Measurements from ENCODE around the gene SELENOM.
A peak's percentile ranks its signal among the peaks of the same experiment; 100 is the strongest.
"Not testable (repeated sequence)": the region's sequence is repeated elsewhere in the genome, so short reads cannot be mapped to it uniquely, and the experiment has no call there.

SELENOM gene

GRCh38 chr22:31130873-31131272, 23.5 kb upstream of the SELENOM start:
- no peak for DNase-seq

- DNase-seq, result no peak
Observed at GRCh38 chr22:31128156-31128555, 20.8 kb upstream of the SELENOM start.

- DNase-seq, result no peak
Observed at GRCh38 chr22:31127181-31127772, 19.9 kb upstream of the SELENOM start.

GRCh38 chr22:31126869-31127175, 19.5 kb upstream of the SELENOM start:
- DNase-seq, result no peak

- DNase-seq, result no peak
Observed at GRCh38 chr22:31126128-31126868, 18.9 kb upstream of the SELENOM start.

- no peak for DNase-seq
Observed at GRCh38 chr22:31125521-31126117, 18.3 kb upstream of the SELENOM start.

DNA sequence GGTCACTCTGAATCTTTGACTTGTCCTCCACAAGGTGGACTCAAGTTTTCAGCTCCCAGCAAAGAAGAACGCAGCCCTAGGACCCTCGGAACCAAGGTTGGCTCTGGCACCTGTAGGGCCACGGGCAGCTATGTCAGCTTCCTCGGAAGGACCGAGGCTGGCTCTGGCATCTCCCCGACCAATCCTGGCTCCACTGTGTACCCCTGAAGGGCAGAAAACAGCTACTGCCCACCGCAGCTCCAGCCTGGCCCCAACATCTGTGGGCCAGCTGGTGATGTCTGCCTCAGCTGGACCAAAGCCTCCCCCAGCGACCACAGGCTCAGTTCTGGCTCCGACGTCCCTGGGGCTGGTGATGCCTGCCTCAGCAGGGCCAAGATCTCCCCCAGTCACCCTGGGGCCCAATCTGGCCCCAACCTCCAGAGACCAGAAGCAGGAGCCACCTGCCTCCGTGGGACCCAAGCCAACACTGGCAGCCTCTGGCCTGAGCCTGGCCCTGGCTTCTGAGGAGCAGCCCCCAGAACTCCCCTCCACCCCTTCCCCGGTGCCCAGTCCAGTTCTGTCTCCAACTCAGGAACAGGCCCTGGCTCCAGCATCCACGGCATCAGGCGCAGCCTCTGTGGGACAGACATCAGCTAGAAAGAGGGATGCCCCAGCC, 17.6 kb upstream of the SELENOM start:
- DNase-seq, result no peak

DNA sequence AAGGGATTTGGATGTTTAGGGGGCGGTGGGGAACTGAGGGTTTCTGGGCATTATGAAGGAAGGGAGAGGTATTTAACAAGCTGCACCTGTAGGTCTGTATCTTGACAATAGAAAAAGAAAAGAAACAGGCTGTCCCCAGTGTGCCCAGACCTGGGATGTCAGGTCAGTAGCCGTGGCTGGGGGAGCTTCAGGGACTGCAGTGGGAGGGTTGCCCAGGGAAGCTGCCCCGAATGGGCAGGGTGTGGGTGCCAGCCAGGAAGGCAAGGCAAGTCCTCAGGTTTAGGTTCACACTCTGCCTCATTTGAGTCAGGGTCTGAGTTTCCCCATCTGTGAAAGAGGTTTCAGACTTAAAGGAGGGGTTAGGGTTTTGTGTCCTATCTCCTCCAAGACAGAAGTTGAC, 16.9 kb upstream of the SELENOM start:
- no peak for DNase-seq

GRCh38 chr22:31123292-31123602, 15.9 kb upstream of the SELENOM start:
- no peak for DNase-seq

DNA sequence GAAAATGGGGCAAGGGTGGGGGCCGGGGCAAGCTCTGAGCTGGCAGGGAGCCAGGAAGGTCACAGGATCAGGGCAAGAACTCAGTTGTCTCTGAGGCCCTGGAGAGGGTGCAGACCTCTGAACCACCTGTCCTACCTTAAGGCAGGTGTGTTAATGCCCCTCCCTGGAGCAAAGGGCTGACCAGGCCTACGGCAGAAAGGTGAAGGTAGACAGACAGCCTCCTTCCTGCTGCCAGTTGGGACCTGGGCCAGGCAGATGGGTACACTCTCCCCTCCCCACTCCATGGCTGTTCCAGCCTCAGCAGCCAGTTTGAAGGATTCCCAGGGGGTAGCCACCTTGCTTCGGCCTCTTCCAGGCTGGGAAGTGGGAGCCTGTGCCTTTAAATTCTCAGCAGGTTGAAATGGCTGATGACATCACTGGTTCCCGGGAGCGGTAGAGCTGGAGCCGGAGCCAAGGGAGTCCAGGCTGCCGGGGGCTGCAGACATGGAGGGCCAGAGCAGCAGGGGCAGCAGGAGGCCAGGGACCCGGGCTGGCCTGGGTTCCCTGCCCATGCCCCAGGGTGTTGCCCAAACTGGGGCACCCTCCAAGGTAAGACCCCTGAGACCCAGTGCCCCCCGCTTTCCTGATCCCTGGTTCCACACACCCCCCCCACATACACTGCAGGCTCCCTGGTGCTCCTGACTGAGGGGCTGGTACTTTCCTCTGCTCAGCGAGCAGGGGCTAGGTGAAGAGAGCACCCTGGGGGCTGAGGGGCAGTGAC, 15.3 kb upstream of the SELENOM start, which contains the start of gene INPP5J:
INPP5J (plus strand) TSS at position 435 of the 760 bp plus-strand sequence; CDS start at position 484, 49 bp downstream.
- DNase-seq, result peak; percentile 35

DNA sequence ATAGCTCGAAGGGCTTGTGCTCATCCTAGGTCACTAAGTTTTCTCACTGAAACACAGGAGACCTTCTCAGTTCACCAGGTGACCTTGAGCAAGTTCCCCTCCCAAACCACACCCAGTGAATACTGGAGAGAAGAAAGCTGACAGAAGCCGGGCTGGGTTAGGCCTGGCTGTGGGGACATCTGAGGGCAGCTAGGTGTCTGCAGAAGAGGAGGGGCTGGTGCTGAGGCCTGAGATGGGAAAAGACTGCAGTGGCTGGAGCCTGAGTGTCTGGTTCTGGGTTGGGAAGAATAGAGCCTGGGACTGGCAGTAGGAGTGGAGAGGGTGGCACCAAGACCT, 14.8 kb upstream of the SELENOM start:
- no peak for DNase-seq

DNA sequence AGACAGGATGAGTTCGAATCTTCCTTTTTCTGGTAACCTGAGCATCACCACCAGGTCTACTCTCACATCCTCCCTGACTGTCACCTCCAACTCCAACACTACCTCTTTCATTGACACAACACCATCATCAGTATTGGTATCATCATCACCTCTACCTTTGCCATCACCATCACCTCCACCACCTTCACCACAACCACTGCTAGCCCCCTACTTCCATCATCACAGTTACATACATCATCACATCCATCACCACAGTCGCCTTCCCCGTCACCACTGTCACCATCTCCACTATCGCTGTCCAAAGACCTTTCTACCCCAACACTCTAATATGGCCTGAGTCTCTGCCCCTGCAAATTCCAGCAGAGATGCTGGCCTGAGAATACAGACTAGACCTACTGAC, 14.0 kb upstream of the SELENOM start:
- no peak for DNase-seq

GRCh38 chr22:31120642-31121041, 13.3 kb upstream of the SELENOM start:
- DNase-seq, result no peak

GRCh38 chr22:31120230-31120629, 12.9 kb upstream of the SELENOM start:
- no peak for DNase-seq

- no peak for DNase-seq
Observed at GRCh38 chr22:31119026-31119717, 11.8 kb upstream of the SELENOM start.

- DNase-seq, result no peak
Observed at GRCh38 chr22:31118046-31118820, 10.9 kb upstream of the SELENOM start.

DNA sequence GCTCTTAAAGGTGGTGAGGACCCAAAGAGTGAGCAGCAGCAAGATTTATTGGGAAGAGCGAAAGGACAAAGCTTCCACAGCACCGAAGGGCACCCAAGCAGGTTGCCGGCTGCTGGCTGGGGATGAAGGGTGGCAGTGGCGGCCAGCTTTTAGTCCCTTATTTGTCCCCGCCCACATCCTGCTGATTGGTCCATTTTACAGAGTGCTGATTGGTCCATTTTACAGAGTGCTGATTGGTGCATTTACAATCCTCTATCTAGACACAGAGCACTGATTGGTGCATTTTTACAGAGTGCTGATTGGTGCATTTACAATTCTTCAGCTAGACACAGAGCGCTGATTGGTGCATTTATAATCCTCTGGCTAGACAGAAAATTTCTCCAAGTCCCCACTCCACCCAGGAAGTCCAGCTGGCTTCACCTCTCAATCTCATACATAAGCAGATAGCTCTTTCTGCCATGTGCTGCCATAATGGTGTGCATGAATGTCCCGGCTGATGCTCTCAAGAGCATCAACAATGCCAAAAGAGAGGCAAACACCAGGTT, 5.3 kb upstream of the SELENOM start:
- DNase-seq, result not testable (repeated sequence)

- no peak for DNase-seq
Observed at GRCh38 chr22:31107894-31108218, 488 bp upstream of the SELENOM start.

- no peak for DNase-seq
Observed at GRCh38 chr22:31106731-31107177, 614 bp downstream of the SELENOM start.

GRCh38 chr22:31106001-31106571, 1.3 kb downstream of the SELENOM start:
- no peak for DNase-seq

GRCh38 chr22:31105282-31105929, 2.0 kb downstream of the SELENOM start:
- DNase-seq, result no peak

Data from NCI-H226 (cell line).